Measurements from ENCODE around the gene HOXD10. TPM values are rescaled to one million over a fixed set of nuclear protein-coding genes. Genes with fewer than 3 reads are reported as not detected.

The HOXD10 gene
- total RNA-seq, 2 donors from 2014 or later, result not detected

DNA sequence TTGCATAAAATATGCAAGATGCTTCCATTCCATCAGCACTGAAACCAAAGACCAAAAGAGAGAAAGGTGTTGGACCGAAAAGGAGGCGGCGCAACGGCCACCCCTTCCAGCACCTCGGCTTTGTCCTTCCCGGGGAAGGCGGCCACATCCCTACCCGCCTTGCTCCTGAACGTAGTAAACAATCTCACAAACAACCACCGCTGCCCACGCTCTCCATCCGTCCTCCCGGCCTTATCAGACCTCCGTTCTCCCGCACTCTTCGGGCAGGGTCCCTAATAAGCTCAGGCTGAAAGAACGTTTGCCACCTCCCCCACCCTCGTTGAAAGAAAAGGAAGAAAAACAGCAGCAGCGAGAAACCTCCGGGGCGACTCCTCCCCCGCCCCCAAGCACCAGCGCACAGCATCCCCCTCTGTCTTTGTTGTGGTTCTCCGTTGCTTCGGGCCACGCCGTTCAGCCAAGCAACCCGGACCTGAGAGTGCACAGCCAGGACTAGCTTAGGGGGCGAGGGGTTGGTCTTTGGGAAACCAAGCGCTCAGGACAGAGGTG is 37.2 kb upstream of the HOXD10 start:
- peak overlapping the region; percentile 87 for H3K27ac Mint-ChIP-seq
- H3K36me3 Mint-ChIP-seq (ENCODE audit: low read depth), result peaks cover 2% of the 10 kb centered on the region
- peak overlapping the region; percentile 63 for H3K4me3 Mint-ChIP-seq
- peaks cover 74% of the 10 kb centered on the region for H3K27me3 Mint-ChIP-seq
- no peak for ATAC-seq
- H3K4me1 Mint-ChIP-seq, result peaks cover 2% of the 10 kb centered on the region
- H3K9me3 ChIP-seq (ENCODE audit: control insufficient read depth, low read length, poor library complexity, severe bottlenecking), result peaks cover 12% of the 10 kb centered on the region
- DNase-seq, result no peak

DNA sequence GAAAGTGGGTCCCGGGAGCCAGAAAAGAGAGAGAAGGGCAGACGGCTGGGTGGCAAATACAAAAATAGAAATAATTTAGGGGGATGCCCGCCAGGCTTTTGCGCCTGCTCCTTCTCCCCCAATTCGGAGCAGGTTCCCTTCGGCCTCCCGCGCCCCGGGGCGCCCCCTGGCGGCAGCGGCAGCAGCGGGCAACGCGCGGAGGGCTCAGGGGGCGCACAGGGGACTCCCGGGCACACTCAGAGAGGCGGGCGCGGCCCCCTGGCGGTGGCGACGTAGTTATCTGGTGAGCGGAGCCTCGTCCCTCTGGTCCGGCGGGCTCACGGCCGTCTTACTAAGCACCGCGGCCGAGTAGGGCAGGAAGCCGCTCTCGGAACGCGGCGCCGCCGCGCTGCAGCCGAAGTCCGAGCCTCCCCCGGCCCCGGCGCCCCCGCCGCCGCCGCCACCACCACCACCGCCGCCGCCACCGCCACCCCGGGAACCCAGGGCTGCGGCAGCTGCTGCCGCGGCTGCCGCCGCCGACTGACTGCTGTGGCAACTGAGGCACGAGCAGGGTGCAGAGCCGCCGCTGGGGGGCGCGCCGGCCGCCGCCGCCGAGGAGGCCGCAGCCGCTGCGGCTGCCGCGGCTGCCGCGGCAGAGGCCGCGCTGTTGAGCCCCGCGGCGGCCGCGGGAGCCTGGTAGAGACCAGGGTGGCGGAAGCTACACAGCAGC is 36.6 kb upstream of the HOXD10 start:
- DNase-seq (no peak), ATAC-seq (no peak)
- H3K4me1 Mint-ChIP-seq, result peaks cover 2% of the 10 kb centered on the region
- peak overlapping the region; percentile 87 for H3K27ac Mint-ChIP-seq
- peaks cover 2% of the 10 kb centered on the region for H3K36me3 Mint-ChIP-seq (ENCODE audit: low read depth)
- peak overlapping the region; percentile 63 for H3K4me3 Mint-ChIP-seq
- peaks cover 74% of the 10 kb centered on the region for H3K27me3 Mint-ChIP-seq
- peaks cover 12% of the 10 kb centered on the region for H3K9me3 ChIP-seq (ENCODE audit: control insufficient read depth, low read length, poor library complexity, severe bottlenecking)

GRCh38 chr2:176080540-176081375 is 35.8 kb upstream of the HOXD10 start:
- DNase-seq (no peak), ATAC-seq (no peak)
- Mint-ChIP-seq H3K4me1 (peaks cover 2% of the 10 kb centered on the region), H3K27me3 (peaks cover 72% of the 10 kb centered on the region), H3K4me3 (peak overlapping the region; percentile 22), H3K36me3 (ENCODE audit: low read depth) (peaks cover 2% of the 10 kb centered on the region), H3K27ac (peak overlapping the region; percentile 88)
- peaks cover 12% of the 10 kb centered on the region for H3K9me3 ChIP-seq (ENCODE audit: control insufficient read depth, low read length, poor library complexity, severe bottlenecking)

DNA sequence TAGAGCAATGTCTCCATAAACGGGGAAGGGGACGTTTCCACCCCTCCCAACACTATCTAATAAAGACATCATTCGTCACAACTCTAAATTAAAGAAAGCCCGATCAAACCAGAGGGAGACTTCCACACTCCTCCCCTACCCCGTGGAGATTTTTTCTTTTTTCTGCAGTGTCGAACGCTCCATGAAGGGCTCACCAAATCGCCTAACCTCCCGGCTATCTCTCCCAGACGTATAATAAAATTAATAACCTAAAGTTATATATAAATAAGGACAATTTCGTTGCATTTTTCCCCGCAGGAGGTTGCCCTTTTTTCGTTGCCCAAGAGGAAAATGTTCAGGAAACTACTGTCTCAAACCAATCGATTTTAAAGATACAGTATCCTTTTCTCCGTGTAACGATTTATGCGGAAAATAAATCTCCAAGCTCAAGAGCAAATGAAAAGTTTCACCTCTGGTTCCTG is 35.2 kb upstream of the HOXD10 start:
- H3K9me3 ChIP-seq (ENCODE audit: control insufficient read depth, low read length, poor library complexity, severe bottlenecking), result peaks cover 12% of the 10 kb centered on the region
- H3K4me3 Mint-ChIP-seq, result peak overlapping the region; percentile 22
- DNase-seq (no peak), ATAC-seq (no peak)
- H3K27me3 Mint-ChIP-seq, result peaks cover 69% of the 10 kb centered on the region
- peaks cover 3% of the 10 kb centered on the region for H3K4me1 Mint-ChIP-seq
- H3K36me3 Mint-ChIP-seq (ENCODE audit: low read depth), result peaks cover 2% of the 10 kb centered on the region
- H3K27ac Mint-ChIP-seq, result peak overlapping the region; percentile 88

GRCh38 chr2:176081837-176082524 is 34.6 kb upstream of the HOXD10 start:
- no peak for DNase-seq
- peaks cover 12% of the 10 kb centered on the region for H3K9me3 ChIP-seq (ENCODE audit: control insufficient read depth, low read length, poor library complexity, severe bottlenecking)
- H3K27ac Mint-ChIP-seq, result peak overlapping the region; percentile 88

GRCh38 chr2:176082525-176082823 is 34.1 kb upstream of the HOXD10 start:
- Mint-ChIP-seq H3K4me1 (peaks cover 4% of the 10 kb centered on the region), H3K4me3 (peak overlapping the region; percentile 31), H3K27me3 (peaks cover 76% of the 10 kb centered on the region), H3K36me3 (ENCODE audit: low read depth) (peaks cover 4% of the 10 kb centered on the region), H3K27ac (peak overlapping the region; percentile 88)
- DNase-seq (no peak), ATAC-seq (no peak)
- H3K9me3 ChIP-seq (ENCODE audit: control insufficient read depth, low read length, poor library complexity, severe bottlenecking), result peaks cover 12% of the 10 kb centered on the region

More at GRCh38 chr2:176081837-176082524, 34.6 kb upstream of the HOXD10 start:
- Mint-ChIP-seq H3K36me3 (ENCODE audit: low read depth) (peaks cover 3% of the 10 kb centered on the region), H3K4me1 (peaks cover 4% of the 10 kb centered on the region), H3K4me3 (peak overlapping the region; percentile 31), H3K27me3 (peaks cover 71% of the 10 kb centered on the region)
- ATAC-seq, result no peak

DNA sequence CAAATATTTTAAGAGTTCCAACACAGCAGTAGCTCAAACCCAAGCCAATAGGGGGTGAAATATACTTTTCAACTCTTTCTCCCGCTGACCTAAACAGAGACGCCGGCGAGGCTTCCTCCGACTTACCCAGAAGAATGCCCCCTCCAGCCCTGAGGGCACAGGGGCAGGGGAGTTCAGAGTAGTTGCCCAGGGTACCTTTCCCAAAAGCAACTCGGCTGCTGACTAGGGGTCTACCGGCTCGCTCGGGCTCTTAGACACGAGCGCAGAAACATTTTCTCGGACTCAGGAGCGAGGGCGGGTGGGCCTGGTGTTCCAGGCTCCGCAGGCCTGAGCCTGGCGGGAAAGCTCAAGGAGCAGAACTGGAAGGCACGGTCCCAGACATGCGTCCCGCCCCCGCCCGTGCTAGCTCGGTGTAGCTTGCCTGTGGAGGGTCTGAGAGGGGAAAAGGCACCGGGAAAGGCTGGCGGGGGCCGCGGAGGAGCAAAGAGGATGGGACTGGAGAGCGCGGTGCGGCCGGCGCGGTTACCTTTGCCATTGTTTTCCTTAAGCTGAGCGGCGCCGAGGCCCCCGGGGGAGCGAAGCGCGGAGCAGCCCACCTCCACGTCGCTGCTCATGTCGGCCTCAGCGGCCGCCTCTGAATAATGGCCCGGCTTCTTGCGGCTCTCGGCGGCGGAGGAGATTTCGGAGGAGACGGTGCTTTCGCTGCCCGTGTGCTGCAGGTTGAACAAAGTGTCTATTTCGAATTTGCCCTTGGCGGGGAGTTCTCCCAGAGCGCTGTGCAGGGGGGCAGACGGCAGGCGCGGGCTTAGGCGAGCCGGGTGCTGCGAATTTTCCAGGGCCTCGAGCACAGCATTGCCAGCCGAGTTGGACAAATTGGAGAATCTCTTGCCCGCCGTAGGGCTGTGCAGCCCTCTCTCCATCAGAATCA is 33.5 kb upstream of the HOXD10 start:
- Mint-ChIP-seq H3K27ac (peak overlapping the region; percentile 88), H3K4me1 (peaks cover 4% of the 10 kb centered on the region), H3K4me3 (peak overlapping the region; percentile 66), H3K36me3 (ENCODE audit: low read depth) (peaks cover 4% of the 10 kb centered on the region), H3K27me3 (peaks cover 81% of the 10 kb centered on the region)
- ATAC-seq (no peak), DNase-seq (no peak)
- H3K9me3 ChIP-seq (ENCODE audit: control insufficient read depth, low read length, poor library complexity, severe bottlenecking), result peaks cover 12% of the 10 kb centered on the region

- Mint-ChIP-seq H3K4me3 (peak within 1 kb of the TSS; percentile 66), H3K4me1 (peaks cover 7% of the 10 kb centered on the region), H3K36me3 (ENCODE audit: low read depth) (peaks cover 4% of the 10 kb centered on the region), H3K27me3 (peaks cover 81% of the 10 kb centered on the region), H3K27ac (peak within 1 kb of the TSS; percentile 88)
- peaks cover 6% of the 10 kb centered on the region for H3K9me3 ChIP-seq (ENCODE audit: control insufficient read depth, low read length, poor library complexity, severe bottlenecking)
- no peak for DNase-seq
- no peak for ATAC-seq
Observed at GRCh38 chr2:176083796-176084261, 32.7 kb upstream of the HOXD10 start, which contains the start of gene EVX2. Gene EVX2 (minus strand): TSS chr2:176083962. CDS start chr2:176083776, 186 bp downstream.

GRCh38 chr2:176084611-176085119 is 31.9 kb upstream of the HOXD10 start:
- peaks cover 6% of the 10 kb centered on the region for H3K9me3 ChIP-seq (ENCODE audit: control insufficient read depth, low read length, poor library complexity, severe bottlenecking)
- DNase-seq (no peak), ATAC-seq (no peak)
- Mint-ChIP-seq H3K4me3 (peak overlapping the region; percentile 47), H3K4me1 (peaks cover 5% of the 10 kb centered on the region), H3K27me3 (peaks cover 81% of the 10 kb centered on the region), H3K27ac (peak overlapping the region; percentile 88), H3K36me3 (ENCODE audit: low read depth) (peaks cover 3% of the 10 kb centered on the region)

- Mint-ChIP-seq H3K36me3 (ENCODE audit: low read depth) (peaks cover 3% of the 10 kb centered on the region), H3K27ac (peak overlapping the region; percentile 88), H3K4me3 (peak overlapping the region; percentile 53), H3K4me1 (peaks cover 5% of the 10 kb centered on the region), H3K27me3 (peaks cover 87% of the 10 kb centered on the region)
- DNase-seq (no peak), ATAC-seq (no peak)
- H3K9me3 ChIP-seq (ENCODE audit: control insufficient read depth, low read length, poor library complexity, severe bottlenecking), result peaks cover 6% of the 10 kb centered on the region
Observed at GRCh38 chr2:176085120-176085788, 31.3 kb upstream of the HOXD10 start.

DNA sequence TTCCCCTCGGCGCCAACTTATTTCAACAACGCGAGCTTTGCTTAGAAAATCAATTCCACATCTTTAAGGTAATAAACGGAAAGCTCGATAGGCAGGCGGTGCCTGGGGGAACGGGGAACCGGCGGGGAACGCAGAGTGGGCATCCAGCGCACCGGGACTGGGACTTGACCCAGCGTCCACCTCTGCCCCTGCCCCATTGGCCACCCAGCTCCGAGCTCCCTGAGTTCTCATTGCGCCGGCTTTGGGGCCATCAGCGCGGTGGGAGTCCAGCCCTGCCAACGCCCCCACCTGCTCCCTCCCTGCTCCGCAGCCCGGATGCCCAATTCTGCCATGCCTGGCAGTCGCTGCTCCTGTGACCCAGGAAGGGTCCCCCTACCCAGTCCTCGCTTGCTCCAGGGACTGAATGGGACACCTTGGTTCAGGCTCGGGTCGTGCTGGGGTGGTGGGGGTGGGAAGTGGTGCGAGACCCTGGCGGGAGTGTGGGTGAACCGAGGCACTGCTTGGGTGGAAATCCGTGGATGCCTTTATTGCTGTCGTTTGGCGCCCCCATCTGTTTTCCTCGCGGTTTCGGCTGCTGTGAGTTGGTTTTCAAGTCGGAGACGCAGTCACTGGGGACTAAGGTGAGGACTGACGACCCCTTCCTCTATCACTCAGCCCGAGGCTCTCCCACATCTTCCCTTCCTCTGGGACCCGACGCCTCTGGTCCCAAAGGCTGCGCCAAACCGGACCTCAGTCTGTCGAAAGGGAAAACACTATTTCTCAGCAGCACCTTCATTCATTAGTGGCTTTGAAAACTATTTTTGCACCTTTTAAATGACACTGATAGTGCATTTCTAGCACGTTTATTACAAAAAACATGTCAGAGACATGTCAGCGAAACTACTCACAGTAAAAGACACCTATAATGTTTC is 30.5 kb upstream of the HOXD10 start:
- H3K27ac Mint-ChIP-seq, result peak overlapping the region; percentile 88
- H3K9me3 ChIP-seq (ENCODE audit: control insufficient read depth, low read length, poor library complexity, severe bottlenecking), result peaks cover 6% of the 10 kb centered on the region
- H3K27me3 Mint-ChIP-seq, result peaks cover 86% of the 10 kb centered on the region
- peaks cover 3% of the 10 kb centered on the region for H3K36me3 Mint-ChIP-seq (ENCODE audit: low read depth)
- peaks cover 5% of the 10 kb centered on the region for H3K4me1 Mint-ChIP-seq
- ATAC-seq, result no peak
- no peak for DNase-seq
- H3K4me3 Mint-ChIP-seq, result peak overlapping the region; percentile 78
